Calu3 (cell line): ENCODE measurements around the gene PHKG2. TPM values are rescaled to one million over a fixed set of nuclear protein-coding genes. Genes with fewer than 3 reads are reported as not detected.
"Not testable (repeated sequence)": the region's sequence is repeated elsewhere in the genome, so short reads cannot be mapped to it uniquely, and the experiment has no call there.

Source experiments
- BruUV-seq: library from RNA; stranded (reverse); fragments of 400-500 nt; replicated peaks from 2 replicates; lab custom pipeline; 2021; lab: Mats Ljungman, UMichigan
- CTCF ChIA-PET: fragments of 300-600 bp; sonication (Branson Sonifier 250); formaldehyde crosslinking; loops from one replicate; lab custom pipeline; 2022; ENCODE audit warnings: antibody characterized with exemption; lab: Charles Lee
- DNase-seq: peaks from one replicate; pipeline ENCODE4 v3.0.0; 2022
- H3K27ac Mint-ChIP-seq: one replicate; pipeline ENCODE4 v1.8.0; 2022; ENCODE audit warnings: mixed read lengths; ENCODE audit not compliant: unreplicated experiment
- H3K27me3 Mint-ChIP-seq: one replicate; pipeline ENCODE4 v1.8.0; 2022; ENCODE audit warnings: mixed read lengths; ENCODE audit not compliant: unreplicated experiment
- H3K36me3 Mint-ChIP-seq: one replicate; pipeline ENCODE4 v1.8.0; 2022; ENCODE audit warnings: mild to moderate bottlenecking, moderate library complexity, mixed read lengths; ENCODE audit not compliant: insufficient read depth, unreplicated experiment
- H3K4me1 Mint-ChIP-seq: one replicate; pipeline ENCODE4 v1.8.0; 2022; ENCODE audit warnings: mild to moderate bottlenecking, low read depth, mixed read lengths; ENCODE audit not compliant: unreplicated experiment
- H3K4me3 Mint-ChIP-seq: one replicate; pipeline ENCODE4 v1.8.0; 2022; ENCODE audit warnings: mild to moderate bottlenecking, low read depth, moderate library complexity, mixed read lengths; ENCODE audit not compliant: unreplicated experiment
- H3K9me3 Mint-ChIP-seq: one replicate; pipeline ENCODE4 v1.8.0; 2022; ENCODE audit warnings: low read depth, mixed read lengths; ENCODE audit not compliant: unreplicated experiment
- CTCF ChIP-seq: fragments of 200-600 bp; IDR thresholded peaks from one replicate; pipeline ENCODE4 v1.8.0; 2022; ENCODE audit warnings: antibody characterized with exemption; ENCODE audit not compliant: unreplicated experiment
- intact Hi-C: fragments of 100-400 bp; cut with micrococcal nuclease; formaldehyde crosslinking; loops from one replicate; pipeline ENCODE4 v1.10.0; 2022; ENCODE audit not compliant: unreplicated experiment
- total RNA-seq: library from RNA; stranded (reverse); gene quantifications from 2 replicates; pipeline ENCODE4 v1.2.3, GENCODE V29; 2022

Gene PHKG2
- total RNA-seq, 1 experiment from 2014 or later, result 66.7 TPM

- no peaks in the 10 kb centered on the region for H3K27me3 Mint-ChIP-seq
- H3K27ac Mint-ChIP-seq, result no peak overlapping the region
These were observed 47.7 kb upstream of the PHKG2 start for GRCh38 chr16:30700491-30700890.

GRCh38 chr16:30700971-30701370 lies 47.3 kb upstream of the PHKG2 start:
- peak overlapping the region; percentile 96 for H3K4me3 Mint-ChIP-seq
- intact Hi-C loops, result no loop called here
- CTCF ChIA-PET, result no interaction called here
- H3K9me3 Mint-ChIP-seq, result no peaks in the 10 kb centered on the region
- no peak overlapping the region for H3K27ac Mint-ChIP-seq
- no peak for TF ChIP-seq CTCF
- peaks cover 25% of the 10 kb centered on the region for H3K4me1 Mint-ChIP-seq
- no peak for DNase-seq
- no TSS peak for BruUV-seq
- no peaks in the 10 kb centered on the region for H3K27me3 Mint-ChIP-seq
- H3K36me3 Mint-ChIP-seq, result peaks cover 86% of the 10 kb centered on the region

More at GRCh38 chr16:30700491-30700890, 47.7 kb upstream of the PHKG2 start:
- TF ChIP-seq CTCF, result no peak
- no peak for DNase-seq
- CTCF ChIA-PET, result no interaction called here
- intact Hi-C loops, result no loop called here
- BruUV-seq, result no TSS peak
- no peaks in the 10 kb centered on the region for H3K9me3 Mint-ChIP-seq
- H3K36me3 Mint-ChIP-seq, result peaks cover 82% of the 10 kb centered on the region
- peaks cover 25% of the 10 kb centered on the region for H3K4me1 Mint-ChIP-seq
- peak overlapping the region; percentile 96 for H3K4me3 Mint-ChIP-seq

- peaks cover 95% of the 10 kb centered on the region for H3K36me3 Mint-ChIP-seq
- DNase-seq, CTCF ChIA-PET, BruUV-seq, H3K4me3 Mint-ChIP-seq, H3K27me3 Mint-ChIP-seq, intact Hi-C loops, H3K9me3 Mint-ChIP-seq, H3K27ac Mint-ChIP-seq: not testable (repeated sequence)
- peaks cover 16% of the 10 kb centered on the region for H3K4me1 Mint-ChIP-seq
These were observed 45.2 kb upstream of the PHKG2 start for GRCh38 chr16:30703071-30703470.

GRCh38 chr16:30703971-30704370 lies 44.3 kb upstream of the PHKG2 start:
- no peak overlapping the region for H3K4me3 Mint-ChIP-seq
- intact Hi-C loops, result no loop called here
- no peak for TF ChIP-seq CTCF
- H3K27me3 Mint-ChIP-seq, result no peaks in the 10 kb centered on the region
- no TSS peak for BruUV-seq
- peaks cover 91% of the 10 kb centered on the region for H3K36me3 Mint-ChIP-seq
- no peak overlapping the region for H3K27ac Mint-ChIP-seq
- no peaks in the 10 kb centered on the region for H3K9me3 Mint-ChIP-seq
- CTCF ChIA-PET, result no interaction called here
- peaks cover 16% of the 10 kb centered on the region for H3K4me1 Mint-ChIP-seq
- no peak for DNase-seq

DNA sequence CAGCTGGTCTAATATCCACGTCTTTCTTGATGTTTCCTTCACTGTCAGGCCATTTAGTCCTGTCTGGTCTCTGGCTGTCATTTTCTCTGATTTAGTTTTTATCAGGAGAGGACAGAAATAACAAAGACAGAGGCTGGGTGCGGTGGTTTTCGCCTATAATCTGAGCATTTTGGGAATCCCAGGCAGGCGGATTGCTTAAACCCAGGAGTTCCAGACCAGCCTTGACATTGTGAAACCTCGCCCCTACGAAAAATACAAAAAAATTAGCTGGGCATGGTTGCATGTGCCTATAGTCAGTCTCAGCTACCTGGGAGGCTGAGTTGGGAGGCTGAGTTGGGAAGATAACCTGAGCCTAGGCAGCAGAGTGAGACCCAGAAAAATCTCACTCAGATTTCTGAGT lies 42.2 kb upstream of the PHKG2 start:
- H3K4me3 Mint-ChIP-seq, result no peak overlapping the region
- CTCF ChIA-PET, result no interaction called here
- TF ChIP-seq CTCF, result no peak
- no peak overlapping the region for H3K27ac Mint-ChIP-seq
- H3K27me3 Mint-ChIP-seq, result no peaks in the 10 kb centered on the region
- DNase-seq, result no peak
- no peaks in the 10 kb centered on the region for H3K9me3 Mint-ChIP-seq
- no TSS peak for BruUV-seq
- peaks cover 89% of the 10 kb centered on the region for H3K36me3 Mint-ChIP-seq
- intact Hi-C loops, result no loop called here
- no peaks in the 10 kb centered on the region for H3K4me1 Mint-ChIP-seq
